Calu3 (cell line): ENCODE measurements around the gene COL15A1. TPM values are rescaled to one million over a fixed set of nuclear protein-coding genes. Genes with fewer than 3 reads are reported as not detected.
A peak's percentile ranks its signal among the peaks of the same experiment; 100 is the strongest.

Experiments
- BruUV-seq: library from RNA; stranded (reverse); fragments of 400-500 nt; replicated peaks from 2 replicates; lab custom pipeline; 2021; lab: Mats Ljungman, UMichigan
- CTCF ChIA-PET: fragments of 300-600 bp; sonication (Branson Sonifier 250); formaldehyde crosslinking; loops from one replicate; lab custom pipeline; 2022; ENCODE audit warnings: antibody characterized with exemption; lab: Charles Lee
- DNase-seq: peaks from one replicate; pipeline ENCODE4 v3.0.0; 2022
- H3K27ac Mint-ChIP-seq: one replicate; pipeline ENCODE4 v1.8.0; 2022; ENCODE audit warnings: mixed read lengths; ENCODE audit not compliant: unreplicated experiment
- H3K27me3 Mint-ChIP-seq: one replicate; pipeline ENCODE4 v1.8.0; 2022; ENCODE audit warnings: mixed read lengths; ENCODE audit not compliant: unreplicated experiment
- H3K36me3 Mint-ChIP-seq: one replicate; pipeline ENCODE4 v1.8.0; 2022; ENCODE audit warnings: mild to moderate bottlenecking, moderate library complexity, mixed read lengths; ENCODE audit not compliant: insufficient read depth, unreplicated experiment
- H3K4me1 Mint-ChIP-seq: one replicate; pipeline ENCODE4 v1.8.0; 2022; ENCODE audit warnings: mild to moderate bottlenecking, low read depth, mixed read lengths; ENCODE audit not compliant: unreplicated experiment
- H3K4me3 Mint-ChIP-seq: one replicate; pipeline ENCODE4 v1.8.0; 2022; ENCODE audit warnings: mild to moderate bottlenecking, low read depth, moderate library complexity, mixed read lengths; ENCODE audit not compliant: unreplicated experiment
- H3K9me3 Mint-ChIP-seq: one replicate; pipeline ENCODE4 v1.8.0; 2022; ENCODE audit warnings: low read depth, mixed read lengths; ENCODE audit not compliant: unreplicated experiment
- intact Hi-C: fragments of 100-400 bp; cut with micrococcal nuclease; formaldehyde crosslinking; loops from one replicate; pipeline ENCODE4 v1.10.0; 2022; ENCODE audit not compliant: unreplicated experiment
- total RNA-seq: library from RNA; stranded (reverse); gene quantifications from 2 replicates; pipeline ENCODE4 v1.2.3, GENCODE V29; 2022
- TF ChIP-seq, protein P1 (sequence below): fragments of 200-600 bp; IDR thresholded peaks from one replicate; pipeline ENCODE4 v1.8.0; 2022; ENCODE audit warnings: antibody characterized with exemption; ENCODE audit not compliant: unreplicated experiment

Gene COL15A1
- total RNA-seq, 1 experiment from 2014 or later, result not detected

DNA sequence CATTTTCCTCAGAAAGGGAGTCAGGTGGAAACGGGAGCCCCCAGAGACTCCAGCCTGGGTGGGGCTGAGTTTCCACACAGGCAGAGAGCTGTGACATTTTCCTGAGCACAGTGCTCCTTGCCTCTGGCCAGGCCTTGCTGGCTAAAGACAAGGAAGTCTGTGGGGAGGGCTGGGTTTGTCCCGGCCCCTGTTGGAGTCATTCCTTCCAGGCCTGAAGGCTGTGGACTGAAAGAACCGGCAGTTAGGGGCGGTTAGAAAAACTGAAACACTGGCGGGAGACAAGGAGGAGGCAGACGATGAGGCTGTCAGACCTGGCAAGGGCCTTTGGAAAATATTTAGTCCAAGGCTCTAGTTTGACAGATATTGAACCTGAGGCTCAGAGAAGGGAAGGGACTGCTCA, 29.9 kb downstream of the COL15A1 start:
- CTCF ChIA-PET, result no interaction called here
- TF ChIP-seq, protein P1, sequence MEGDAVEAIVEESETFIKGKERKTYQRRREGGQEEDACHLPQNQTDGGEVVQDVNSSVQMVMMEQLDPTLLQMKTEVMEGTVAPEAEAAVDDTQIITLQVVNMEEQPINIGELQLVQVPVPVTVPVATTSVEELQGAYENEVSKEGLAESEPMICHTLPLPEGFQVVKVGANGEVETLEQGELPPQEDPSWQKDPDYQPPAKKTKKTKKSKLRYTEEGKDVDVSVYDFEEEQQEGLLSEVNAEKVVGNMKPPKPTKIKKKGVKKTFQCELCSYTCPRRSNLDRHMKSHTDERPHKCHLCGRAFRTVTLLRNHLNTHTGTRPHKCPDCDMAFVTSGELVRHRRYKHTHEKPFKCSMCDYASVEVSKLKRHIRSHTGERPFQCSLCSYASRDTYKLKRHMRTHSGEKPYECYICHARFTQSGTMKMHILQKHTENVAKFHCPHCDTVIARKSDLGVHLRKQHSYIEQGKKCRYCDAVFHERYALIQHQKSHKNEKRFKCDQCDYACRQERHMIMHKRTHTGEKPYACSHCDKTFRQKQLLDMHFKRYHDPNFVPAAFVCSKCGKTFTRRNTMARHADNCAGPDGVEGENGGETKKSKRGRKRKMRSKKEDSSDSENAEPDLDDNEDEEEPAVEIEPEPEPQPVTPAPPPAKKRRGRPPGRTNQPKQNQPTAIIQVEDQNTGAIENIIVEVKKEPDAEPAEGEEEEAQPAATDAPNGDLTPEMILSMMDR, result no peak
- BruUV-seq, result no TSS peak
- H3K27ac Mint-ChIP-seq, result no peak overlapping the region
- H3K4me1 Mint-ChIP-seq, result peaks cover 7% of the 10 kb centered on the region
- H3K9me3 Mint-ChIP-seq, result no peaks in the 10 kb centered on the region
- no peak overlapping the region for H3K4me3 Mint-ChIP-seq
- DNase-seq, result no peak
- intact Hi-C loops, result no loop called here
- H3K36me3 Mint-ChIP-seq, result no peaks in the 10 kb centered on the region
- H3K27me3 Mint-ChIP-seq, result peaks cover 23% of the 10 kb centered on the region

DNA sequence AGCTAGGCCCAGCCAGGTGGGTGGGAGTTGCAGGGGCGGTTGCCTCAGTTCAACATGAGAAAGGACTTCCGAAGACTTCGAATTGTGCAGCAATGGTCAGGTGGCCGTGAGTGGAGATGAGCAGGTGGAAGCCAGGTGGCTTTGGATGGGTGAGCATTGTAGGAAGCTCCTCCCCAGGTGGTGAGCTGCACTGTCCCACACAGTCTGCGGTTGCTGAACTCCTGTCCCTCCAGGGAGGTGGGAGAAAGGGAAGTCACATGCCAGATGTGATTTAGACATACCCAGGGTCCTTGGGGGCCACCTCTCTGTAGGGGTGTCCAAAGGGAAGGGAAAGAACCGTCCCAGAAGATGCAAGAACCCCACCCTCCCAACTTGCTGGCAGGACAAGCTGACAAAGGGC, 30.4 kb downstream of the COL15A1 start:
- intact Hi-C loops, result no loop called here
- Mint-ChIP-seq H3K36me3 (no peaks in the 10 kb centered on the region), H3K4me3 (no peak overlapping the region), H3K27ac (no peak overlapping the region), H3K9me3 (no peaks in the 10 kb centered on the region), H3K4me1 (peaks cover 7% of the 10 kb centered on the region), H3K27me3 (peaks cover 23% of the 10 kb centered on the region)
- DNase-seq, result no peak
- TF ChIP-seq, protein P1, result no peak
- CTCF ChIA-PET, result no interaction called here
- BruUV-seq, result no TSS peak

- TF ChIP-seq, protein P1, result no peak
- H3K4me3 Mint-ChIP-seq, result no peak overlapping the region
- CTCF ChIA-PET, result no interaction called here
- no peaks in the 10 kb centered on the region for H3K9me3 Mint-ChIP-seq
- no peaks in the 10 kb centered on the region for H3K36me3 Mint-ChIP-seq
- intact Hi-C loops, result no loop called here
- H3K4me1 Mint-ChIP-seq, result peaks cover 7% of the 10 kb centered on the region
- peaks cover 23% of the 10 kb centered on the region for H3K27me3 Mint-ChIP-seq
- DNase-seq, result no peak
- no TSS peak for BruUV-seq
- H3K27ac Mint-ChIP-seq, result no peak overlapping the region
Observed at GRCh38 chr9:98974554-98974953, 30.8 kb downstream of the COL15A1 start.

DNA sequence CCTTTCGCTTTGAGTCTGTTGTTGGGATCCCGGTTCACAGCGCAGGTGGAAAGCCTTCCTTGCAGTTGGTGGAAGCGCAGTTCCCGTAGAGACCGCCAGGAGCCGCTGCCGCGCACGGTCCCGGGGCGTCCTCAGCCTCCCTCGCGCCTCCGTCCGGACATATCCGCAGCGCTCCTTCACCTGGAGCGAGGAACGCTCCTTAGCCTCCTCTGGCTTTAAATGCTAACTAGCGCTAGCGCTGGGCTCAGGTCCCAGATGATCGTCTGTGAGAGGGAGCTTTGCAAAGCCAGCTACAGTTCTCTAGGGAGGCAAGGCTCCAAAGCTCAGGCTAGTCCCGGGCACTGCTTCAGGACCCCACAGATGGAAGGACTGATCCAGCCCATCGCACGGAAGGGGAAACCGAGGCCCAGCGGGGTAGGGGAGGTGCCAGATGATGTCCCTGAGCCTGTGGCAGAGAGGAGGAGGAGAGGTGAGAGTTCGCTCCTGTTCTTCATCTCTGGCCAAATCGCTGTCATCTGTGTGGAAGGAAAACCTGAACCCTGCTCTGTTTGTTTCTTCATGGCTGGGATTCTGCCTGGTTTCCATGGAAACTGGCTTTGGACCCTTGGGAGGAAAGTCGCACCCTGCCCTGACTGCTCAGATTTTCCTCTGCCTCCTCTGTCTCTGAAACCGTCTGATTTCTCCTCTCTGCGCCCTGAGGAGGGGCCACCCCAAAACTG, 31.4 kb downstream of the COL15A1 start:
- no peak overlapping the region for H3K4me3 Mint-ChIP-seq

More for the DNA sequence above, 31.4 kb downstream of the COL15A1 start:
- CTCF ChIA-PET, result no interaction called here
- Mint-ChIP-seq H3K27me3 (peaks cover 23% of the 10 kb centered on the region), H3K4me1 (peaks cover 7% of the 10 kb centered on the region), H3K9me3 (no peaks in the 10 kb centered on the region), H3K27ac (no peak overlapping the region), H3K36me3 (no peaks in the 10 kb centered on the region)
- no TSS peak for BruUV-seq
- intact Hi-C loops, result loop anchor here (5.0 kb wide), 1 partner anchor 168 kb away; the partner anchor contains the start of gene GALNT12
- TF ChIP-seq, protein P1, result peak; percentile 81
- DNase-seq, result peak; percentile 84
